NCI-H446 (cell line): ENCODE results near the gene KCTD18.

Experiments used
- DNase-seq, 2 experiments: peaks; one replicate each; lab custom pipeline; 2025; lab: John Stamatoyannopoulos, UW

The KCTD18 gene

GRCh38 chr2:200454927-200455801, 54.7 kb downstream of the KCTD18 start:
- DNase-seq, result no peak

GRCh38 chr2:200453853-200454534, 55.9 kb downstream of the KCTD18 start:
- DNase-seq, result no peak

GRCh38 chr2:200453142-200453852, 56.6 kb downstream of the KCTD18 start:
- no peak for DNase-seq

GRCh38 chr2:200452377-200452776, 57.5 kb downstream of the KCTD18 start:
- DNase-seq, result no peak

GRCh38 chr2:200451511-200451910, 58.4 kb downstream of the KCTD18 start:
- no peak for DNase-seq

- no peak for DNase-seq
Measured at GRCh38 chr2:200450288-200450687, 59.6 kb downstream of the KCTD18 start.

- no peak for DNase-seq
Measured at GRCh38 chr2:200449149-200449548, 60.7 kb downstream of the KCTD18 start.

- no peak for DNase-seq
Measured at GRCh38 chr2:200448455-200448854, 61.4 kb downstream of the KCTD18 start.

GRCh38 chr2:200447139-200447855, 62.6 kb downstream of the KCTD18 start:
- no peak for DNase-seq

GRCh38 chr2:200446612-200447011, 63.3 kb downstream of the KCTD18 start:
- DNase-seq, result no peak

GRCh38 chr2:200445284-200445683, 64.6 kb downstream of the KCTD18 start:
- DNase-seq, result no peak

- no peak for DNase-seq
Measured at GRCh38 chr2:200444530-200444929, 65.3 kb downstream of the KCTD18 start.

GRCh38 chr2:200443916-200444315, 66.0 kb downstream of the KCTD18 start:
- DNase-seq, result no peak

GRCh38 chr2:200443376-200443775, 66.5 kb downstream of the KCTD18 start:
- DNase-seq, result no peak

GRCh38 chr2:200442471-200442870, 67.4 kb downstream of the KCTD18 start:
- DNase-seq, result no peak

GRCh38 chr2:200439981-200440380, 69.9 kb downstream of the KCTD18 start:
- no peak for DNase-seq
